HEK293T (cell line): Measurements from ENCODE around the gene LSM14B.

Experiments
- CTCF ChIA-PET: fragments of 350-600 bp; formaldehyde crosslinking; extraction: SDS; loops from one replicate; lab custom pipeline; 2021; ENCODE audit warnings: antibody characterized with exemption, inconsistent platforms; lab: Yijun Ruan, JAX
- POLR2A ChIA-PET: fragments of 350-600 bp; formaldehyde crosslinking; extraction: SDS; loops from one replicate; lab custom pipeline; 2020; ENCODE audit warnings: antibody characterized with exemption, inconsistent platforms; lab: Yijun Ruan, JAX
- DNase-seq: peaks from one replicate; pipeline ENCODE4 v3.0.0; 2012; ENCODE audit warnings: mixed read lengths; ENCODE audit errors: extremely low spot score
- ARNT ChIP-seq: fragments of 450-650 bp; IDR thresholded peaks from 2 replicates; pipeline ENCODE4 v1.6.1; 2017; ENCODE audit warnings: mild to moderate bottlenecking
- BHLHE40 ChIP-seq: fragments of 450-650 bp; IDR thresholded peaks from 2 replicates; pipeline ENCODE4 v1.6.1; 2016; ENCODE audit warnings: mild to moderate bottlenecking, moderate library complexity, borderline replicate concordance
- CTBP1 ChIP-seq: fragments of 450-650 bp; IDR thresholded peaks from 2 replicates; pipeline ENCODE4 v1.6.1; 2016; ENCODE audit warnings: borderline replicate concordance
- ELF4 ChIP-seq: fragments of 450-650 bp; IDR thresholded peaks from 2 replicates; pipeline ENCODE4 v1.6.1; 2017; ENCODE audit warnings: antibody characterized with exemption
- FOXA1 ChIP-seq: fragments of 450-650 bp; IDR thresholded peaks from 2 replicates; pipeline ENCODE4 v1.6.1; 2016; ENCODE audit warnings: mild to moderate bottlenecking
- FOXK2 ChIP-seq: fragments of 450-650 bp; IDR thresholded peaks from 2 replicates; pipeline ENCODE4 v1.6.1; 2016; ENCODE audit warnings: mild to moderate bottlenecking
- FOXM1 ChIP-seq: fragments of 450-650 bp; IDR thresholded peaks from 2 replicates; pipeline ENCODE4 v1.6.1; 2017; ENCODE audit warnings: mild to moderate bottlenecking, borderline replicate concordance
- HDGF ChIP-seq: fragments of 450-650 bp; IDR thresholded peaks from 2 replicates; pipeline ENCODE4 v1.6.1; 2017; ENCODE audit warnings: antibody characterized with exemption, borderline replicate concordance
- L3MBTL2 ChIP-seq: fragments of 450-650 bp; conservative IDR thresholded peaks from 2 replicates; pipeline ENCODE4 v1.6.1; 2016; ENCODE audit warnings: mild to moderate bottlenecking
- LEF1 ChIP-seq: fragments of 450-650 bp; IDR thresholded peaks from 2 replicates; pipeline ENCODE4 v1.6.1; 2017; ENCODE audit warnings: mild to moderate bottlenecking, borderline replicate concordance
- NFRKB ChIP-seq: fragments of 450-650 bp; IDR thresholded peaks from 2 replicates; pipeline ENCODE4 v1.6.1; 2016; ENCODE audit warnings: mild to moderate bottlenecking, moderate library complexity
- SP1 ChIP-seq: fragments of 450-650 bp; IDR thresholded peaks from 2 replicates; pipeline ENCODE4 v1.6.1; 2017
- SUZ12 ChIP-seq: fragments of 450-650 bp; IDR thresholded peaks from 2 replicates; pipeline ENCODE4 v1.6.1; 2016; ENCODE audit warnings: mild to moderate bottlenecking
- TARDBP ChIP-seq: fragments of 450-650 bp; IDR thresholded peaks from 2 replicates; pipeline ENCODE4 v1.6.1; 2016
- ZNF384 ChIP-seq: fragments of 450-650 bp; IDR thresholded peaks from 2 replicates; pipeline ENCODE4 v1.6.1; 2016
- TF ChIP-seq, protein P1 (sequence below): fragments of 450-650 bp; IDR thresholded peaks from 2 replicates; pipeline ENCODE4 v1.6.1; 2016

The LSM14B gene

DNA sequence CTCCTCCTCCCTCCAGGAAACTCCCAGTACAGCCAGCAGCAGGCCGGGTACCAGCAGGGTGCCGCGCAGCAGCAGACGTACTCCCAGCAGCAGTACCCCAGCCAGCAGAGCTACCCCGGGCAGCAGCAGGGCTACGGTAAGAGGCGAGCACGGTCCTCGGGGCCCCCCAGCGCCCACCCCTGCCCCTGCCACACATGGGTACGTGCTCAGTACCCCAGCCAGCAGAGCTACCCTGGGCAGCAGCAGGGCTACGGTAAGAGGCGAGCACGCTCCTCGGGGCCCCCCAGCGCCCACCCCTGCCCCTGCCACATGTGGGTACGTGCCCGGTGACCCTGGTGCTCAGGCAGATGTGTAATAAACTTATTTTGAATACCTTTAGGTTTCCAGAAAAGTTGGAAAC is 50.4 kb downstream of the LSM14B start:
- ChIA-PET CTCF (interaction anchor here (0.6 kb wide), 1 partner anchor 446 kb away, joined by 3 read pairs; no protein-coding TSS in a partner anchor), POLR2A (no interaction called here)
- no peak for DNase-seq
- TF ChIP-seq, protein P1, sequence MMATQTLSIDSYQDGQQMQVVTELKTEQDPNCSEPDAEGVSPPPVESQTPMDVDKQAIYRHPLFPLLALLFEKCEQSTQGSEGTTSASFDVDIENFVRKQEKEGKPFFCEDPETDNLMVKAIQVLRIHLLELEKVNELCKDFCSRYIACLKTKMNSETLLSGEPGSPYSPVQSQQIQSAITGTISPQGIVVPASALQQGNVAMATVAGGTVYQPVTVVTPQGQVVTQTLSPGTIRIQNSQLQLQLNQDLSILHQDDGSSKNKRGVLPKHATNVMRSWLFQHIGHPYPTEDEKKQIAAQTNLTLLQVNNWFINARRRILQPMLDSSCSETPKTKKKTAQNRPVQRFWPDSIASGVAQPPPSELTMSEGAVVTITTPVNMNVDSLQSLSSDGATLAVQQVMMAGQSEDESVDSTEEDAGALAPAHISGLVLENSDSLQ = no peak
- TF ChIP-seq L3MBTL2 (no peak), ZNF384 (no peak), ARNT (no peak), FOXM1 (no peak), SUZ12 (no peak), HDGF (no peak), BHLHE40 (no peak), FOXK2 (no peak), LEF1 (no peak), SP1 (no peak), TARDBP (no peak), CTBP1 (no peak), ELF4 (no peak), NFRKB (no peak), FOXA1 (no peak)

DNA sequence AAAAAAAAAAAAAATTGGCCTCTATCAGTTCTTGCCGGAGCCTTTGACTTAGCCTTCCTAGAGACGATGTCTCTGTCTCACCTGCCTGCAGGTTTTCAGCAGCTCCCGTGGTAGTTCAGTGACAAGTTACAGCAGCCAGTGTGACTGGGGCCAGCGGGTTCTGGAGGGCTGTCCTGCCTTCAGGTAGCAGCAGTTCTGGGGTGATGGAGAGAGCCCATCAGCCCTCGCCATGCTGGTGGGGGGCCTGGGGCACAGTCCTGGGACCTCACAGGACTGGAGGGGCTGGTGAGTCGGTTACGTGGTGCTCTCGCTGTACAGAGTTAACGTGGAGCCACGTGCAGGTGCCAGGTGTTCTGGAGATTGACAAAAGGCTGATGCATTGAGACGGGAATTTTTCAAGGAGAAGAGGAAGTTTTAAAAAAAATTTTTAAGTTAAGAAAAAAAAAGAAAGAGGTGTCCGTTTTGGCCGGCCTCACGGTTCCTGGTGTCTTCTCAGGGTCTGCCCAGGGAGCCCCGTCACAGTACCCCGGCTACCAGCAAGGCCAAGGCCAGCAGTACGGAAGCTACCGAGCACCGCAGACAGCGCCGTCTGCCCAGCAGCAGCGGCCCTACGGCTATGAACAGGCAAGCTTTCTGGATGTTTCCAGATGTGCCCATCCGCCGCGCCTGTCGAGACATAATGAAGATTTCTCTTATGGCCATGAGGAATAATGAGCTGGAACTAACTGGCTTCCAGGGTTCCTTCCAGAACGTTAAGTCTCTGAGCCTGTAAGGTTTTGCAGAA is 51.9 kb downstream of the LSM14B start:
- ChIA-PET POLR2A (no interaction called here), CTCF (no interaction called here)
- DNase-seq = no peak
- TF ChIP-seq SUZ12 = no peak
- TF ChIP-seq HDGF = no peak
- no peak for TF ChIP-seq FOXA1
- TF ChIP-seq TARDBP = no peak
- no peak for TF ChIP-seq FOXM1
- TF ChIP-seq FOXK2 = no peak
- TF ChIP-seq BHLHE40 = no peak
- no peak for TF ChIP-seq CTBP1

- CTCF ChIA-PET = no interaction called here
- no peak for DNase-seq
- TF ChIP-seq SP1 (no peak), SUZ12 (no peak), ARNT (no peak), L3MBTL2 (no peak), FOXM1 (no peak), FOXA1 (no peak), ZNF384 (no peak), BHLHE40 (no peak), HDGF (no peak), FOXK2 (no peak), LEF1 (no peak), ELF4 (no peak), NFRKB (no peak), CTBP1 (no peak), TARDBP (no peak)
- TF ChIP-seq, protein P1 = no peak
- POLR2A ChIA-PET = no interaction called here
These were observed 52.8 kb downstream of the LSM14B start for GRCh38 chr20:62174870-62175624.

DNA sequence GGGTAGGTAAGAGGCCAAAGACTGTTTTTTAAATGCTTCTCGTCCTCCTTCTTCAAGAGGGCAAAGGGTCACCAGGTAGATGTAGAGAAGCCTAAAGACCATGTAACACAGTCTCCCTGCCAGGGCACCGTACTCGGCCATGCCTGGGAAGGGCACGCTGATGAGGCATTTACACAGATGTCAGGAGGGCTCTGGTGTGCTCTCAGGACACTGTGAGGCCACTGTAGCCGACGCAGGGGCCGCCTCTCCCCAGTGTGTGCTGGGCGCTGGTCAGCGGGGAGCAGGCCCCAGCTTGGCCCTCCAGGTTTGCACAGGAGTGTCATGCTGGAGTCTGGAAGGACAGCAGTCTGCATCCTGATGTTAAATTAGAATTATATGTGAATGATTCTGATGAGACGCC is 53.4 kb downstream of the LSM14B start:
- POLR2A ChIA-PET = no interaction called here
- no peak for TF ChIP-seq LEF1
- TF ChIP-seq BHLHE40 = no peak
- no peak for TF ChIP-seq ELF4
- DNase-seq = no peak
- CTCF ChIA-PET = no interaction called here

- TF ChIP-seq HDGF = no peak
- no peak for TF ChIP-seq LEF1
- no peak for TF ChIP-seq SP1
- TF ChIP-seq SUZ12 = no peak
- no peak for TF ChIP-seq CTBP1
- no peak for TF ChIP-seq ARNT
- TF ChIP-seq FOXK2 = no peak
- TF ChIP-seq FOXM1 = no peak
- ChIA-PET CTCF (interaction anchor here (0.8 kb wide), 1 partner anchor 10 kb away, joined by 3 read pairs; no protein-coding TSS in a partner anchor), POLR2A (no interaction called here)
- no peak for DNase-seq
These were observed 54.6 kb downstream of the LSM14B start for GRCh38 chr20:62176866-62177265.

- POLR2A ChIA-PET = no interaction called here
- CTCF ChIA-PET = interaction anchor here (0.8 kb wide), 1 partner anchor 11 kb away, joined by 3 read pairs; no protein-coding TSS in a partner anchor
- no peak for DNase-seq
- no peak for TF ChIP-seq LEF1
- no peak for TF ChIP-seq NFRKB
- no peak for TF ChIP-seq TARDBP
- TF ChIP-seq FOXA1 = no peak
- TF ChIP-seq SP1 = no peak
- TF ChIP-seq, protein P1 = no peak
- TF ChIP-seq ARNT = no peak
These were observed 55.0 kb downstream of the LSM14B start for GRCh38 chr20:62177307-62177706.
